BJ (cell line): Measurements from ENCODE around the gene PHGDH. TPM values are rescaled to one million over a fixed set of nuclear protein-coding genes. Genes with fewer than 3 reads are reported as not detected.

Source experiments
- CTCF ChIA-PET: fragments of 350-600 bp; formaldehyde crosslinking; extraction: SDS; loops from one replicate; lab custom pipeline; 2021; ENCODE audit warnings: antibody characterized with exemption, inconsistent platforms; lab: Yijun Ruan, JAX
- POLR2A ChIA-PET: fragments of 300-600 bp; sonication (Branson Sonifier 250); formaldehyde crosslinking; extraction: SDS; loops from one replicate; lab custom pipeline; 2021; ENCODE audit warnings: antibody characterized with exemption; lab: Charles Lee
- DNase-seq: peaks from one replicate; pipeline ENCODE4 v3.0.0-alpha.2; 2011; ENCODE audit warnings: low read depth
- H3K27me3 ChIP-seq: 2 replicates; pipeline ENCODE4 v1.6.0; 2011; ENCODE audit warnings: low read length; ENCODE audit not compliant: control insufficient read depth, insufficient read depth
- H3K36me3 ChIP-seq: 2 replicates; pipeline ENCODE4 v1.5.1; 2011; ENCODE audit warnings: low read length; ENCODE audit not compliant: control insufficient read depth, insufficient read depth
- H3K4me3 ChIP-seq: 2 replicates; pipeline ENCODE4 v1.5.1; 2011; ENCODE audit warnings: low read depth, mild to moderate bottlenecking, control low read depth, low read length
- CTCF ChIP-seq: IDR thresholded peaks from 2 replicates; pipeline ENCODE4 v1.5.1; 2011; ENCODE audit warnings: low read depth, mild to moderate bottlenecking, control low read depth, inconsistent platforms, low read length, moderate library complexity; ENCODE audit not compliant: insufficient read depth
- polyA plus RNA-seq: library from polyadenylated mRNA; depleted of rRNA; stranded (reverse); fragments of >200 nt; gene quantifications from 2 replicates; pipeline ENCODE4 v1.2.3, GENCODE V29; 2011

The PHGDH gene
- polyA plus RNA-seq, 1 experiment: 287 TPM

DNA sequence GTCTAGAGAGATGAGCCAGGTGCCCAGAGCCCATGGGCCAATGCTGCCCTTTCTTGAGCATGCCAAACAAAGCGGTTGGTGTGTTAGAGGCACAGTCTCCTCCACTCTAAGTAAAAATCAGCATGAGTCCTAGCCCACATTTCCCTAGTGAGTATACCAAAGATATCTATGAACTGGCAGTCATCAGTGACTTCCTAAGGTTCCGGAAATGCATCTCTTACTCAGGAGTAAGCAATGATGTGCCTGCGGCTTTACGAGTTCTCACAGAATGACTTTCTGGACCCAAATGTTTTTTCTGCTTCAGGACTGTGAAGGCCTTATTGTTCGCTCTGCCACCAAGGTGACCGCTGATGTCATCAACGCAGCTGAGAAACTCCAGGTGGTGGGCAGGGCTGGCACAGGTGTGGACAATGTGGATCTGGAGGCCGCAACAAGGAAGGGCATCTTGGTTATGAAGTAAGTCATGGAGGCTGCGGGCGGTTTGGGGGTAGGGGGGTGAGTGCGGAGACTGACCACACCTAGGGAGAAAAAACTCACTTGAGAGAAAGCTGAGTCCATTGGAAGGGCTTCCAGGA is 9.2 kb downstream of the PHGDH start:
- ChIA-PET POLR2A (no interaction called here), CTCF (interaction anchor here (1.2 to 1.4 kb wide), 2 partner anchors 43 to 109 kb away, joined by 3 to 4 read pairs; no protein-coding TSS in a partner anchor)
- Histone ChIP-seq H3K4me3 (no peak overlapping the region), H3K36me3 (peaks cover 34% of the 10 kb centered on the region), H3K27me3 (no peaks in the 10 kb centered on the region)
- no peak for DNase-seq
- no peak for TF ChIP-seq CTCF

DNA sequence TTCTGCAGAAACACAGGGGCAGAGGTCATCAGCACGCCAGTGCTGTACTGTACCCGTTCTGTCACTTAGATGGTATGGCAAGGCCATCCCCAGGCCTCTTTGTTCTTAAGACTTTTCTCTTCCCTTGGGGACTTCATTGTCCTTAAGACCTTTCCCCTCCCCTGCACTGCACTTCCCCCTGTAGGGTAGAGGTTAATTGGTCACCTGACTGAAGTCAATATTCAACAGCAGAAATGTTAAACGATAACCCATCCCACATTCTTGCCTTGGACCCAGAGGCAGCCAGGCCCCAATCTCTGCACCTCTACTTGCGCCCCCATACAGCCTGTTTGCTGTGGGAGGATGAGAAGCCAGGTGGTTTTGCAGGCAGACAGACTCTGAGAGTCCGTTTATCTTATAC is 10.2 kb downstream of the PHGDH start:
- Histone ChIP-seq H3K36me3 (peaks cover 39% of the 10 kb centered on the region), H3K4me3 (no peak overlapping the region), H3K27me3 (no peaks in the 10 kb centered on the region)
- POLR2A ChIA-PET: no interaction called here
- no peak for TF ChIP-seq CTCF
- no peak for DNase-seq
- CTCF ChIA-PET: no interaction called here

GRCh38 chr1:119724611-119725218 is 13.0 kb downstream of the PHGDH start:
- no peak for DNase-seq
- no peak for TF ChIP-seq CTCF
- POLR2A ChIA-PET: no interaction called here
- Histone ChIP-seq H3K27me3 (no peaks in the 10 kb centered on the region), H3K36me3 (peaks cover 53% of the 10 kb centered on the region), H3K4me3 (no peak overlapping the region)
- CTCF ChIA-PET: interaction anchor here (0.6 to 1.3 kb wide), 2 partner anchors 9 to 84 kb away, joined by 3 read pairs; no protein-coding TSS in a partner anchor

- Histone ChIP-seq H3K4me3 (no peak overlapping the region), H3K36me3 (peaks cover 52% of the 10 kb centered on the region), H3K27me3 (no peaks in the 10 kb centered on the region)
- ChIA-PET CTCF (no interaction called here), POLR2A (no interaction called here)
- no peak for TF ChIP-seq CTCF
- no peak for DNase-seq
Measured at GRCh38 chr1:119725626-119726025, 13.9 kb downstream of the PHGDH start.

DNA sequence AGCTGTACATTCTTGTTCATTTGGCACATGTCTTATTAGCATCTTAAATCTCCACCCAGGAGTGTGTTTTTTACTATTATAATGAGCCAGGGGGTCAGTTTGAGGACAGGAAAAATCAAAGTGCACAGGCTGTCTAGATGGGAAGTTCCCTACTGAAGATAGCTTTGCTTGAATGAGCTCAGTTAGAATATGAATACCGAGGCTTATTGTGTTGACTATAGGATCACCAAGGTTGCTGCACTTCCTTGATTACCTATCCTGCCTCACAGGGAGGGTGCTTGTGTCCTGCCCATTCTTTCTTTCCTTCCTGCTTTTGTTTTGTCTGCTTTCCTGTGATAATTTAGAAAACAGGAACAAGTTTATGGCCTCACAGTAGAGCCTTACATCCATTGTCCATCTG is 16.3 kb downstream of the PHGDH start:
- ChIA-PET POLR2A (no interaction called here), CTCF (no interaction called here)
- peaks cover 58% of the 10 kb centered on the region for H3K36me3 ChIP-seq

More for the DNA sequence above, 16.3 kb downstream of the PHGDH start:
- no peaks in the 10 kb centered on the region for H3K27me3 ChIP-seq
- DNase-seq: no peak
- TF ChIP-seq CTCF: no peak
- no peak overlapping the region for H3K4me3 ChIP-seq
